GM12878 (cell line): ENCODE results near the gene SH3BGRL3. TPM values are rescaled to one million over a fixed set of nuclear protein-coding genes. Genes with fewer than 3 reads are reported as not detected.
A peak's percentile ranks its signal among the peaks of the same experiment; 100 is the strongest.

ENCODE experiments used
- ASH2L ChIP-seq: fragments of 300-600, 200-600 bp; sonication (generic); IDR thresholded peaks from 2 replicates; pipeline ENCODE4 v1.6.1; 2017; ENCODE audit warnings: low read depth, mild to moderate bottlenecking, borderline replicate concordance
- DPF2 ChIP-seq: fragments of 450-650 bp; IDR thresholded peaks from 2 replicates; pipeline ENCODE4 v1.6.1; 2017; ENCODE audit warnings: mild to moderate bottlenecking
- ETV6 ChIP-seq, 2 experiments: fragments of 450-650 bp in 1 of 2; IDR thresholded peaks in 1 of 2; conservative IDR thresholded peaks in 1 of 2; 2 replicates each; pipeline ENCODE4 v1.6.1; 2014; ENCODE audit warnings: antibody characterized with exemption in 1 of 2, borderline replicate concordance in 1 of 2, low read depth in 1 of 2, mild to moderate bottlenecking in 1 of 2, moderate library complexity in 1 of 2
- JUND ChIP-seq: IDR thresholded peaks from 2 replicates; pipeline ENCODE4 v1.6.1; 2012; ENCODE audit warnings: low read depth, mild to moderate bottlenecking, low read length, improper control_type of control experiment, moderate library complexity
- NBN ChIP-seq: fragments of 450-650 bp; IDR thresholded peaks from 2 replicates; pipeline ENCODE4 v1.6.1; 2016
- PKNOX1 ChIP-seq: fragments of 450-650 bp; IDR thresholded peaks from 2 replicates; pipeline ENCODE4 v1.6.1; 2016; ENCODE audit warnings: mild to moderate bottlenecking
- POLR2AphosphoS5 ChIP-seq: IDR thresholded peaks from 2 replicates; pipeline ENCODE4 v1.6.1; 2011; ENCODE audit warnings: mild to moderate bottlenecking, low read length, inconsistent platforms
- POU2F2 ChIP-seq: IDR thresholded peaks from 3 replicates; pipeline ENCODE4 v1.6.1; 2011; ENCODE audit warnings: low read depth, mild to moderate bottlenecking, low read length, borderline replicate concordance
- PRDM15 ChIP-seq: fragments of 450-650 bp; formaldehyde crosslinking; IDR thresholded peaks from 2 replicates; pipeline ENCODE4 v1.4.0; 2020; ENCODE audit warnings: mild to moderate bottlenecking, moderate library complexity
- RAD51 ChIP-seq: fragments of 450-650 bp; IDR thresholded peaks from 2 replicates; pipeline ENCODE4 v1.6.1; 2016; ENCODE audit warnings: moderate library complexity, mild to moderate bottlenecking, inconsistent platforms
- REST ChIP-seq: IDR thresholded peaks from 2 replicates; pipeline ENCODE4 v1.6.1; 2012; ENCODE audit warnings: mild to moderate bottlenecking, low read depth, low read length
- SIX5 ChIP-seq: IDR thresholded peaks from 2 replicates; pipeline ENCODE4 v1.6.1; 2011; ENCODE audit warnings: mild to moderate bottlenecking, low read depth, low read length, moderate library complexity; ENCODE audit not compliant: severe bottlenecking
- SMAD1 ChIP-seq: fragments of 450-650 bp; IDR thresholded peaks from 2 replicates; pipeline ENCODE4 v1.6.1; 2018; ENCODE audit warnings: mild to moderate bottlenecking, low read depth; ENCODE audit not compliant: partially characterized antibody
- SMAD5 ChIP-seq: IDR thresholded peaks from 2 replicates; pipeline ENCODE4 v1.6.1; 2016; ENCODE audit warnings: antibody characterized with exemption, low read depth
- SMARCA5 ChIP-seq: fragments of 450-650 bp; IDR thresholded peaks from 2 replicates; pipeline ENCODE4 v1.6.1; 2017; ENCODE audit warnings: mild to moderate bottlenecking
- YBX1 ChIP-seq: fragments of 450-650 bp; IDR thresholded peaks from 2 replicates; pipeline ENCODE4 v1.6.1; 2016; ENCODE audit warnings: antibody characterized with exemption
- YY1 ChIP-seq: IDR thresholded peaks from 2 replicates; pipeline ENCODE4 v1.6.1; 2011; ENCODE audit warnings: low read depth, mild to moderate bottlenecking, low read length
- ZBTB11 ChIP-seq: fragments of 450-650 bp; formaldehyde crosslinking; IDR thresholded peaks from 2 replicates; pipeline ENCODE4 v1.5.0; 2022; ENCODE audit warnings: mild to moderate bottlenecking, missing genetic modification characterization
- ZNF217 ChIP-seq: fragments of 450-650 bp; IDR thresholded peaks from 2 replicates; pipeline ENCODE4 v1.6.1; 2017; ENCODE audit warnings: antibody characterized with exemption, mild to moderate bottlenecking
- polyA plus RNA-seq, 11 experiments: library from polyadenylated mRNA; depleted of rRNA in 4 of 11; unstranded in 6 of 11; stranded (reverse) in 5 of 11; fragments of >200 nt; fragmentation: Nextera tagmentation in 4 of 11; fragmentation: Illumina TruSeq in 1 of 11; extraction: Ambion mirVana in 4 of 11; extraction: Trizol in 1 of 11; gene quantifications; 1 replicate in 1 of 11; 2 replicates in 10 of 11; pipeline versions ENCODE4 v1.2.1 to v1.2.3, GENCODE V29; 2011 to 2016; ENCODE audit warnings: inconsistent platforms in 2 of 11, missing spikeins in 2 of 11, low read depth in 1 of 11
- total RNA-seq, 4 experiments: library from RNA; depleted of rRNA in 3 of 4; stranded (reverse); fragments of >200 nt in 3 of 4; fragmentation: Illumina TruSeq in 1 of 4; extraction: Trizol in 1 of 4; gene quantifications; 2 replicates each; pipeline versions ENCODE4 v1.2.1 to v1.2.3, GENCODE V29; 2013 to 2021

Gene SH3BGRL3
- total and polyA plus RNA-seq, 10 of the 15 experiments (the other 5 are each of a cell fraction or from before 2014, with no cell fraction given) = 39.7 to 390 (median 118) TPM

GRCh38 chr1:26233903-26234643, 45.8 kb upstream of the SH3BGRL3 start, which contains the start of gene CEP85 (continued):
- TF ChIP-seq PRDM15 (CRISPR knock-in tag) (no peak), ASH2L (no peak), YBX1 (no peak), POLR2AphosphoS5 (peak; percentile 87), YY1 (peak; percentile 46), RAD51 (no peak), SMAD1 (no peak), NBN (0 out of 2 replicates have a peak, but pooled peaks have one; percentile 75), ETV6 (conservative IDR thresholded peaks at IDR 0.05 in 1 of 2, IDR thresholded peaks at IDR 0.05 in 1 of 2; ENCODE audit: borderline replicate concordance in 1 of 2, low read depth in 1 of 2) (no peak), REST (no peak), PKNOX1 (peak; percentile 62), JUND (no peak), SIX5 (no peak), ZBTB11 (CRISPR knock-in tag) (no peak), ZNF217 (no peak), SMARCA5 (peak; percentile 90; the same call in 1 of the 2 replicates), DPF2 (peak; percentile 39), POU2F2 (peak; percentile 27; the same call in 1 of the 3 replicates), SMAD5 (no peak; the same call in 1 of the 2 replicates)
